ENCODE measurements around the gene INSRR. TPM values are rescaled to one million over a fixed set of nuclear protein-coding genes. Genes with fewer than 3 reads are reported as not detected.

The INSRR gene
- total RNA-seq, 1 experiment from 2014 or later: not detected

GRCh38 chr1:156838972-156839371 is 19.9 kb downstream of the INSRR start:
- intact Hi-C loops (cut with micrococcal nuclease): loop anchor here (1.0 kb wide), 3 partner anchors 21 to 88 kb away; partner anchors contain the start of gene NTRK1
- H3K4me3 Mint-ChIP-seq (ENCODE audit: unreplicated experiment): no peak overlapping the region

GRCh38 chr1:156836892-156837291 is 22.0 kb downstream of the INSRR start:
- Mint-ChIP-seq H3K27me3 (ENCODE audit: insufficient read depth, unreplicated experiment) (peaks cover 41% of the 10 kb centered on the region), H3K27ac (ENCODE audit: low read depth, unreplicated experiment) (no peak overlapping the region), H3K9me3 (ENCODE audit: unreplicated experiment) (no peaks in the 10 kb centered on the region), H3K4me3 (ENCODE audit: unreplicated experiment) (no peak overlapping the region), H3K4me1 (ENCODE audit: insufficient read depth, unreplicated experiment) (no peaks in the 10 kb centered on the region), H3K36me3 (ENCODE audit: insufficient read depth, unreplicated experiment) (no peaks in the 10 kb centered on the region)
- ChIA-PET CTCF (interaction anchor here (0.6 to 7.5 kb wide), 24 partner anchors 11 to 1159 kb away, joined by 3 to 353 read pairs (median 6); partner anchors contain the start of genes INSRR and NTRK1), POLR2A (interaction anchor here (1.6 kb wide), 1 partner anchor 21 kb away, joined by 4 read pairs; the partner anchor contains the start of gene INSRR)
- no peak for TF ChIP-seq CTCF (IDR thresholded peaks at IDR 0.05; ENCODE audit: unreplicated experiment)
- BruUV-seq (replicated peaks): no TSS peak
- intact Hi-C loops (cut with micrococcal nuclease): no loop called here
- DNase-seq (ENCODE audit: unreplicated experiment): no peak

More at GRCh38 chr1:156838972-156839371, 19.9 kb downstream of the INSRR start:
- no TSS peak for BruUV-seq (replicated peaks)
- peak; percentile 93 for TF ChIP-seq CTCF (IDR thresholded peaks at IDR 0.05; ENCODE audit: unreplicated experiment)
- CTCF ChIA-PET: interaction anchor here (0.6 to 7.5 kb wide), 47 partner anchors 13 to 335 kb away, joined by 3 to 353 read pairs (median 6); partner anchors contain the start of genes INSRR, NTRK1 and SH2D2A
- H3K27me3 Mint-ChIP-seq (ENCODE audit: insufficient read depth, unreplicated experiment): peaks cover 32% of the 10 kb centered on the region
- DNase-seq (ENCODE audit: unreplicated experiment): peak; percentile 60
- no peaks in the 10 kb centered on the region for H3K9me3 Mint-ChIP-seq (ENCODE audit: unreplicated experiment)
- POLR2A ChIA-PET: interaction anchor here (1.2 to 1.4 kb wide), 2 partner anchors 21 to 89 kb away, joined by 4 to 8 read pairs; partner anchors contain the start of gene INSRR
- no peaks in the 10 kb centered on the region for H3K4me1 Mint-ChIP-seq (ENCODE audit: insufficient read depth, unreplicated experiment)
- H3K27ac Mint-ChIP-seq (ENCODE audit: low read depth, unreplicated experiment): no peak overlapping the region
- H3K36me3 Mint-ChIP-seq (ENCODE audit: insufficient read depth, unreplicated experiment): no peaks in the 10 kb centered on the region

- Mint-ChIP-seq H3K4me1 (ENCODE audit: insufficient read depth, unreplicated experiment) (no peaks in the 10 kb centered on the region), H3K9me3 (ENCODE audit: unreplicated experiment) (no peaks in the 10 kb centered on the region), H3K27ac (ENCODE audit: low read depth, unreplicated experiment) (no peak overlapping the region), H3K4me3 (ENCODE audit: unreplicated experiment) (no peak overlapping the region), H3K27me3 (ENCODE audit: insufficient read depth, unreplicated experiment) (peaks cover 49% of the 10 kb centered on the region), H3K36me3 (ENCODE audit: insufficient read depth, unreplicated experiment) (no peaks in the 10 kb centered on the region)
- DNase-seq (ENCODE audit: unreplicated experiment): no peak
- TF ChIP-seq CTCF (IDR thresholded peaks at IDR 0.05; ENCODE audit: unreplicated experiment): no peak
- no TSS peak for BruUV-seq (replicated peaks)
- ChIA-PET CTCF (interaction anchor here (0.6 to 7.5 kb wide), 11 partner anchors 10 to 321 kb away, joined by 3 to 353 read pairs (median 45); partner anchors contain the start of genes INSRR and NTRK1), POLR2A (no interaction called here)
- intact Hi-C loops (cut with micrococcal nuclease): no loop called here
Observed at GRCh38 chr1:156836041-156836654, 22.8 kb downstream of the INSRR start.

GRCh38 chr1:156834322-156834721 is 24.6 kb downstream of the INSRR start:
- no peaks in the 10 kb centered on the region for H3K4me1 Mint-ChIP-seq (ENCODE audit: insufficient read depth, unreplicated experiment)
- no peak for DNase-seq (ENCODE audit: unreplicated experiment)
- H3K9me3 Mint-ChIP-seq (ENCODE audit: unreplicated experiment): no peaks in the 10 kb centered on the region
- peaks cover 54% of the 10 kb centered on the region for H3K27me3 Mint-ChIP-seq (ENCODE audit: insufficient read depth, unreplicated experiment)
- no TSS peak for BruUV-seq (replicated peaks)
- TF ChIP-seq CTCF (IDR thresholded peaks at IDR 0.05; ENCODE audit: unreplicated experiment): no peak
- no peaks in the 10 kb centered on the region for H3K36me3 Mint-ChIP-seq (ENCODE audit: insufficient read depth, unreplicated experiment)
- CTCF ChIA-PET: interaction anchor here (0.6 to 2.1 kb wide), 8 partner anchors 20 to 133 kb away, joined by 3 to 18 read pairs (median 6); partner anchors contain the start of gene NTRK1
- no peak overlapping the region for H3K27ac Mint-ChIP-seq (ENCODE audit: low read depth, unreplicated experiment)
- no peak overlapping the region for H3K4me3 Mint-ChIP-seq (ENCODE audit: unreplicated experiment)
- POLR2A ChIA-PET: interaction anchor here (0.9 to 1.4 kb wide), 2 partner anchors 26 to 48 kb away, joined by 3 to 4 read pairs; no protein-coding TSS in a partner anchor
- intact Hi-C loops (cut with micrococcal nuclease): no loop called here
